Gastrocnemius medialis (tissue), 4 donors: ENCODE data around the gene DTNB.

Source experiments
- POLR2A ChIP-seq, 2 donors: fragments of 450-650 bp; IDR thresholded peaks; one replicate each; pipeline ENCODE4 v1.6.1; 2017; ENCODE audit warnings: antibody characterized with exemption in 2 of 2, mild to moderate bottlenecking in 2 of 2, moderate library complexity in 2 of 2
- TF ChIP-seq, protein P1 (sequence below), 5 experiments: fragments of 450-650 bp in 3 of 5; fragments of 200-600 bp in 2 of 5; sonication (generic) in 2 of 5; IDR thresholded peaks in 4 of 5; conservative IDR thresholded peaks in 1 of 5; 1 replicate in 4 of 5; 2 replicates in 1 of 5; pipeline ENCODE4 v1.5.1; 2016 to 2019; ENCODE audit warnings: antibody characterized with exemption in 5 of 5, mild to moderate bottlenecking in 3 of 5, moderate library complexity in 3 of 5

DNA sequence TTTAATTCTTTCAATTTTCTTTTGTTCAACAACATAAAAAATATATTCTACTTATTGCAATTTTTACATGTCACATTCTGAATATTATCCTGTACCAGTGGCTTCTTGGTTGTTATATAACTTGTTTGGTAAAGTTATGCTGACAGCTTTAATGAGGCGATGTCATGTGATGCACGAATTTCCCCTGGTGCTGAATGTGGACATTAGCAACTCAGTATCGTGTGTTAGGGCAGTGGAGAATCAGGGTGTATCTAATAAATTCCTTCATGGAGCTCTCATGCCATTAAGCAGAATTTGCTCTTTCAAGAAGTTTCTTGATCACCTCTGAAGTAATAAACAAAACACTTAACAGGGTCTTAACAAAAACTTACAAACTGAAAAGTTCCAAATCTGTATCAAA, 232.0 kb downstream of the DTNB start:
- TF ChIP-seq, protein P1, sequence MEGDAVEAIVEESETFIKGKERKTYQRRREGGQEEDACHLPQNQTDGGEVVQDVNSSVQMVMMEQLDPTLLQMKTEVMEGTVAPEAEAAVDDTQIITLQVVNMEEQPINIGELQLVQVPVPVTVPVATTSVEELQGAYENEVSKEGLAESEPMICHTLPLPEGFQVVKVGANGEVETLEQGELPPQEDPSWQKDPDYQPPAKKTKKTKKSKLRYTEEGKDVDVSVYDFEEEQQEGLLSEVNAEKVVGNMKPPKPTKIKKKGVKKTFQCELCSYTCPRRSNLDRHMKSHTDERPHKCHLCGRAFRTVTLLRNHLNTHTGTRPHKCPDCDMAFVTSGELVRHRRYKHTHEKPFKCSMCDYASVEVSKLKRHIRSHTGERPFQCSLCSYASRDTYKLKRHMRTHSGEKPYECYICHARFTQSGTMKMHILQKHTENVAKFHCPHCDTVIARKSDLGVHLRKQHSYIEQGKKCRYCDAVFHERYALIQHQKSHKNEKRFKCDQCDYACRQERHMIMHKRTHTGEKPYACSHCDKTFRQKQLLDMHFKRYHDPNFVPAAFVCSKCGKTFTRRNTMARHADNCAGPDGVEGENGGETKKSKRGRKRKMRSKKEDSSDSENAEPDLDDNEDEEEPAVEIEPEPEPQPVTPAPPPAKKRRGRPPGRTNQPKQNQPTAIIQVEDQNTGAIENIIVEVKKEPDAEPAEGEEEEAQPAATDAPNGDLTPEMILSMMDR (IDR thresholded peaks at IDR 0.05 in 4 of 5, conservative IDR thresholded peaks at IDR 0.05 in 1 of 5) = no peak
- no peak for TF ChIP-seq POLR2A (IDR thresholded peaks at IDR 0.05)
